IMR-90 (cell line): ENCODE results near the gene MOG. TPM values are rescaled to one million over a fixed set of nuclear protein-coding genes. Genes with fewer than 3 reads are reported as not detected.

Experiments
- ATAC-seq: fragments of 200-7000 bp; cut with Tn5 transposase; 2 replicates; pipeline ENCODE4 v1.9.1; 2020; ENCODE audit warnings: low read depth, mild to moderate bottlenecking, moderate library complexity
- BruUV-seq: library from RNA; stranded (reverse); fragments of 400-500 nt; replicated peaks from 2 replicates; lab custom pipeline; 2021; lab: Mats Ljungman, UMichigan
- CTCF ChIA-PET: fragments of 300-600 bp; formaldehyde crosslinking; extraction: SDS; loops from one replicate; lab custom pipeline; 2021; ENCODE audit warnings: antibody characterized with exemption; lab: Yijun Ruan, JAX
- POLR2A ChIA-PET: fragments of 300-600 bp; sonication (Branson Sonifier 250); formaldehyde crosslinking; loops from one replicate; lab custom pipeline; 2022; ENCODE audit warnings: antibody characterized with exemption; ENCODE audit not compliant: unreplicated experiment; lab: Charles Lee
- DNase-seq: peaks from one replicate; pipeline ENCODE4 v3.0.0; 2013
- H2AFZ ChIP-seq: replicated peaks from 2 replicates; pipeline ENCODE3; 2013; ENCODE audit warnings: low read length, mild to moderate bottlenecking; ENCODE audit not compliant: poor library complexity
- H2AK5ac ChIP-seq: 2 replicates; pipeline ENCODE4 v1.6.1; 2013; ENCODE audit warnings: low read depth, low read length, inconsistent platforms
- H2AK9ac ChIP-seq: replicated peaks from 2 replicates; pipeline ENCODE3; 2013; ENCODE audit warnings: mild to moderate bottlenecking, low read depth, low read length, moderate library complexity; ENCODE audit not compliant: poor library complexity
- H2BK120ac ChIP-seq: 2 replicates; pipeline ENCODE4 v1.6.1; 2013; ENCODE audit warnings: low read depth, low read length, inconsistent platforms
- H2BK15ac ChIP-seq: 3 replicates; pipeline ENCODE4 v1.6.1; 2013; ENCODE audit warnings: low read depth, low read length, inconsistent platforms
- H2BK20ac ChIP-seq: 2 replicates; pipeline ENCODE4 v1.6.1; 2013; ENCODE audit warnings: low read depth, mild to moderate bottlenecking, inconsistent platforms, low read length, moderate library complexity
- H2BK5ac ChIP-seq: 2 replicates; pipeline ENCODE4 v1.6.1; 2013; ENCODE audit warnings: mild to moderate bottlenecking, low read depth, low read length, inconsistent platforms; ENCODE audit not compliant: poor library complexity, severe bottlenecking
- H3K14ac ChIP-seq: replicated peaks from 2 replicates; pipeline ENCODE4 v1.6.1; 2013; ENCODE audit warnings: low read depth, low read length, inconsistent platforms
- H3K18ac ChIP-seq: 2 replicates; pipeline ENCODE4 v1.6.1; 2013; ENCODE audit warnings: low read depth, low read length, control low read depth
- H3K23ac ChIP-seq: 2 replicates; pipeline ENCODE4 v1.6.1; 2013; ENCODE audit warnings: low read depth, low read length, inconsistent platforms
- H3K27ac ChIP-seq: 2 replicates; pipeline ENCODE4 v1.5.1; 2013; ENCODE audit warnings: mild to moderate bottlenecking, control low read depth, low read length; ENCODE audit not compliant: insufficient read depth
- H3K27me3 ChIP-seq: 2 replicates; pipeline ENCODE4 v1.6.1; 2013; ENCODE audit warnings: low read length; ENCODE audit not compliant: control insufficient read depth, insufficient read depth
- H3K36me3 ChIP-seq: 2 replicates; pipeline ENCODE4 v1.6.1; 2013; ENCODE audit warnings: low read length, mixed read lengths; ENCODE audit not compliant: control insufficient read depth, insufficient read depth
- H3K4ac ChIP-seq: 2 replicates; pipeline ENCODE4 v1.6.1; 2013; ENCODE audit warnings: low read depth, low read length, inconsistent platforms
- H3K4me1 ChIP-seq: 2 replicates; pipeline ENCODE4 v1.6.1; 2013; ENCODE audit warnings: low read length, mixed read lengths; ENCODE audit not compliant: control insufficient read depth, insufficient read depth
- H3K4me2 ChIP-seq: 2 replicates; pipeline ENCODE4 v1.6.1; 2013; ENCODE audit warnings: low read depth, mild to moderate bottlenecking, control low read depth, low read length, moderate library complexity
- H3K4me3 ChIP-seq: 2 replicates; pipeline ENCODE4 v1.5.1; 2013; ENCODE audit warnings: low read depth, mild to moderate bottlenecking, control low read depth, low read length, moderate library complexity; ENCODE audit not compliant: insufficient read depth
- H3K56ac ChIP-seq: 2 replicates; pipeline ENCODE4 v1.6.1; 2013; ENCODE audit warnings: low read length, inconsistent platforms; ENCODE audit not compliant: insufficient read depth; ENCODE audit errors: extremely low read depth
- H3K79me1 ChIP-seq, 2 experiments: 2 replicates each; pipeline ENCODE4 v1.6.1; 2013; ENCODE audit warnings: low read length in 2 of 2, inconsistent platforms in 1 of 2, low read depth in 1 of 2
- H3K9ac ChIP-seq: 2 replicates; pipeline ENCODE4 v1.6.1; 2013; ENCODE audit warnings: low read depth, low read length, control low read depth
- H3K9me1 ChIP-seq: 2 replicates; pipeline ENCODE4 v1.6.1; 2013; ENCODE audit warnings: low read length, inconsistent platforms; ENCODE audit not compliant: insufficient read depth
- H3K9me3 ChIP-seq: 2 replicates; pipeline ENCODE4 v1.6.1; 2013; ENCODE audit warnings: low read length; ENCODE audit not compliant: control insufficient read depth, insufficient read depth
- H4K20me1 ChIP-seq: 2 replicates; pipeline ENCODE4 v1.6.1; 2013; ENCODE audit warnings: low read length, inconsistent platforms; ENCODE audit not compliant: insufficient read depth
- H4K5ac ChIP-seq: 2 replicates; pipeline ENCODE4 v1.6.1; 2013; ENCODE audit warnings: mild to moderate bottlenecking, low read depth, low read length, control low read depth
- H4K8ac ChIP-seq, 2 experiments: 2 replicates each; pipeline ENCODE4 v1.6.1; 2013; ENCODE audit warnings: low read depth in 2 of 2, low read length in 2 of 2, control low read depth in 1 of 2, inconsistent platforms in 1 of 2
- H4K91ac ChIP-seq: 2 replicates; pipeline ENCODE4 v1.6.1; 2013; ENCODE audit warnings: low read depth, low read length, inconsistent platforms; ENCODE audit not compliant: insufficient read depth
- CEBPB ChIP-seq: IDR thresholded peaks from 2 replicates; pipeline ENCODE4 v1.6.1; 2012; ENCODE audit warnings: low read depth, low read length, improper control_type of control experiment
- FOS ChIP-seq: fragments of 150-350 bp; IDR thresholded peaks from 2 replicates; pipeline ENCODE4 v1.6.1; 2016; ENCODE audit warnings: low read depth, low read length
- MAFK ChIP-seq: IDR thresholded peaks from 2 replicates; pipeline ENCODE4 v1.6.1; 2012; ENCODE audit warnings: low read depth, low read length, improper control_type of control experiment
- NFE2L2 ChIP-seq: fragments of 150-350 bp; IDR thresholded peaks from 2 replicates; pipeline ENCODE4 v1.6.1; 2016; ENCODE audit warnings: low read depth, mild to moderate bottlenecking, low read length
- POLR2A ChIP-seq: IDR thresholded peaks from 2 replicates; pipeline ENCODE4 v1.6.1; 2012; ENCODE audit warnings: mild to moderate bottlenecking, low read depth, low read length
- RAD21 ChIP-seq: IDR thresholded peaks from 2 replicates; pipeline ENCODE4 v1.6.1; 2012; ENCODE audit warnings: low read length, improper control_type of control experiment
- RCOR1 ChIP-seq: IDR thresholded peaks from 2 replicates; pipeline ENCODE4 v1.6.1; 2012; ENCODE audit warnings: mild to moderate bottlenecking, low read length, improper control_type of control experiment; ENCODE audit not compliant: insufficient replicate concordance
- RFX5 ChIP-seq: IDR thresholded peaks from 2 replicates; pipeline ENCODE4 v1.8.0; 2012; ENCODE audit warnings: low read depth, mild to moderate bottlenecking, low read length, moderate library complexity
- SMC3 ChIP-seq: fragments of 150-350 bp; IDR thresholded peaks from 2 replicates; pipeline ENCODE4 v1.6.1; 2016; ENCODE audit warnings: low read depth, mild to moderate bottlenecking, antibody characterized with exemption, low read length, moderate library complexity
- USF2 ChIP-seq: fragments of 150-350 bp; IDR thresholded peaks from 2 replicates; pipeline ENCODE4 v1.6.1; 2017; ENCODE audit warnings: mild to moderate bottlenecking, antibody characterized with exemption, low read length, low read depth
- WGBS, 2 experiments: methylation state at CpG; one replicate each; pipeline versions ENCODE4 v1.1.5 to v1.1.7; 2013; ENCODE audit warnings: missing lambda C conversion rate in 2 of 2; ENCODE audit not compliant: insufficient read length in 1 of 2; ENCODE audit errors: extremely low coverage in 2 of 2; 5-methylcytosine and 5-hydroxymethylcytosine counted together
- dilution Hi-C: fragments of 300-500 bp; cut with HindIII; formaldehyde crosslinking; loops from one replicate; pipeline ENCODE4 v1.14.3; 2018; ENCODE audit warnings: low sequenced_read_pairs; ENCODE audit not compliant: unreplicated experiment
- in situ Hi-C: fragments of 300-500 bp; cut with MboI; formaldehyde crosslinking; loops from 3 replicates; pipeline ENCODE4 v1.14.3; 2019; ENCODE audit warnings: low sequenced_read_pairs, inconsistent platforms, mixed read lengths
- intact Hi-C: fragments of 100-400 bp; cut with micrococcal nuclease; formaldehyde crosslinking; loops from 2 replicates; pipeline ENCODE4 v1.10.0; 2022
- polyA plus RNA-seq, 3 experiments: library from polyadenylated mRNA; depleted of rRNA; stranded (reverse); fragments of >200 nt; gene quantifications; 2 replicates each; pipeline ENCODE4 v1.2.3, GENCODE V29; 2012; ENCODE audit warnings: low replicate concordance in 1 of 3
- total RNA-seq: library from RNA; depleted of rRNA; stranded (reverse); fragments of >200 nt; gene quantifications from 2 replicates; pipeline ENCODE4 v1.2.3, GENCODE V29; 2012

Gene MOG
- total and polyA plus RNA-seq, 2 of the 4 experiments (the other 2 are of a cell fraction), result not detected

DNA sequence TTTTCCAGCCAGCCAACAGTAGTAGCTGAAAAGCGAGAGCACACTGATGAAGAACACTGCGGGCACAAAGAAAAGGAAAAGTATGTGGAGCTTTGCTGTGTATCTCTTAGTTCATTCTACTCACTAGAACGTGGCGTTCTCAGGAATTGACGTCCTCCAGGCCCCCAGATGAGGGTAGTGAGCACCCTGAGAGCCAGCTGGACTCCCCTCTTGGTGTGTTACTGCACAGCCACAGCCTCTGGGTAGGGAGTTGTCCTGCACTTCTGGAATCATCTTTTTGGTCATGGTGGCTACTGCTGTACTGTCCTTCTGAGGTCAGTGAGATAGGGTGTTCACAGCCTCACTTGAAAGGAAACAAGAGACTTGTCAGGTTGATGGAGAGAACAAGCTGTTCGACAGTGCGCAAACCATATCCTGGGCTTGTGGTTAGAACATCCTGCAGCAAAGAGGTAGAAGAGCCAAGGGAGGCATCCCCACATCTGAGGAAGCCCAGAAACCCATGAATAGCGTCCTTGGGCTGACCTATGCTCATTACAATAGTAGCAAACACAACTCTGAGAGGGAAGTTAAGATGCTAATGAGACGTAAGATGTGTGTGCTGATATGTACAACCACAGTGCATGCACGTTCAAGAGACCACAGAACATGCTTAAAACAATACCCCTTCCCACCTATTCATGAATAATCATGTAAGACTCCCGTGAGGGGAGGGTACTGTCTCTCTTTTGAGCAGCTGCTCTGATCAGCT, 51.7 kb downstream of the MOG start:
- no peak overlapping the region for H3K4me2 ChIP-seq
- in situ Hi-C loops (no loop called here), intact Hi-C loops (no loop called here)

More for the DNA sequence above, 51.7 kb downstream of the MOG start:
- DNase-seq (no peak), ATAC-seq (no peak)
- Histone ChIP-seq H3K4me3 (no peak overlapping the region), H3K9ac (no peak overlapping the region), H4K5ac (no peak overlapping the region), H2BK120ac (no peak overlapping the region), H2BK20ac (no peak overlapping the region), H3K18ac (no peak overlapping the region), H4K8ac (no peak overlapping the region), H2AK5ac (no peak overlapping the region), H2BK5ac (no peak overlapping the region), H3K27ac (no peak overlapping the region), H2BK15ac (no peak overlapping the region), H3K4me1 (no peaks in the 10 kb centered on the region), H2AFZ (no peak overlapping the region), H3K4ac (no peak overlapping the region), H3K79me1 (no peaks in the 10 kb centered on the region), H3K56ac (no peak overlapping the region), H3K23ac (no peak overlapping the region), H3K9me1 (no peaks in the 10 kb centered on the region), H3K27me3 (peaks cover 10% of the 10 kb centered on the region), H3K9me3 (no peaks in the 10 kb centered on the region), H2AK9ac (no peak overlapping the region), H4K91ac (no peak overlapping the region), H3K36me3 (no peaks in the 10 kb centered on the region), H3K14ac (no peak overlapping the region), H4K20me1 (no peaks in the 10 kb centered on the region)
- no TSS peak for BruUV-seq
- dilution Hi-C loops, result no loop called here
- TF ChIP-seq SMC3, result no peak
- TF ChIP-seq RFX5, result no peak
- TF ChIP-seq CEBPB, result no peak
- TF ChIP-seq POLR2A, result no peak
- TF ChIP-seq NFE2L2, result no peak
- TF ChIP-seq MAFK, result no peak
- TF ChIP-seq FOS, result no peak
- no peak for TF ChIP-seq USF2
- no peak for TF ChIP-seq RCOR1
- no peak for TF ChIP-seq RAD21
- POLR2A ChIA-PET, result no interaction called here
- no CpG with 5 or more reads among the region's 11 CpGs for WGBS, 2 experiments
- CTCF ChIA-PET, result no interaction called here
